B cell (primary cell): ENCODE measurements around the gene NKIRAS2. TPM values are rescaled to one million over a fixed set of nuclear protein-coding genes. Genes with fewer than 3 reads are reported as not detected.

Experiments used
- ATAC-seq: fragments of 200-7000 bp; cut with Tn5 transposase; one replicate; pipeline ENCODE4 v1.10.0; 2021; ENCODE audit warnings: low read depth, mild to moderate bottlenecking, moderate number of reproducible peaks, moderate library complexity
- CTCF ChIA-PET: fragments of 350-600 bp; sonication (Branson Sonifier 250); formaldehyde crosslinking; loops from one replicate; lab custom pipeline; 2021; ENCODE audit warnings: antibody characterized with exemption, inconsistent platforms; lab: Charles Lee
- POLR2A ChIA-PET: fragments of 350-600 bp; sonication (Branson Sonifier 250); formaldehyde crosslinking; loops from one replicate; lab custom pipeline; 2021; ENCODE audit warnings: antibody characterized with exemption; lab: Charles Lee
- DNase-seq: peaks from one replicate; pipeline ENCODE4 v3.0.0; 2013
- H2AFZ ChIP-seq: 2 replicates; pipeline ENCODE4 v1.6.1; 2012; ENCODE audit warnings: mild to moderate bottlenecking, low read depth, low read length; ENCODE audit not compliant: insufficient read depth, poor library complexity, severe bottlenecking
- H3K27ac ChIP-seq, 2 donors: 1 replicate in 1 of 2; 2 replicates in 1 of 2; pipeline ENCODE4 v1.5.1; 2012 to 2013; ENCODE audit warnings: low read length in 2 of 2, mild to moderate bottlenecking in 2 of 2, moderate library complexity in 1 of 2
- H3K27me3 ChIP-seq, 4 experiments: fragments of 200-600 bp in 1 of 4; sonication (generic) in 1 of 4; replicated peaks in 1 of 4; 1 replicate in 2 of 4; 2 replicates in 2 of 4; pipeline versions ENCODE4 v1.6.1 to v1.7.0; 2013 to 2016; ENCODE audit warnings: low read length in 3 of 4, mild to moderate bottlenecking in 2 of 4, mixed read lengths in 1 of 4, moderate library complexity in 1 of 4; ENCODE audit not compliant: insufficient read depth in 4 of 4, control insufficient read depth in 3 of 4; ENCODE audit errors: control extremely low read depth in 1 of 4
- H3K36me3 ChIP-seq, 2 experiments: replicated peaks in 1 of 2; 1 replicate in 1 of 2; 2 replicates in 1 of 2; pipeline versions ENCODE4 v1.6.1 to v1.7.1; 2013; ENCODE audit warnings: low read length in 1 of 2; ENCODE audit not compliant: insufficient read depth in 2 of 2, control insufficient read depth in 1 of 2; ENCODE audit errors: control extremely low read depth in 1 of 2, extremely low read depth in 1 of 2
- H3K4me1 ChIP-seq, 2 donors: fragments of 200-600 bp in 1 of 2; sonication (generic) in 1 of 2; 1 replicate in 1 of 2; 2 replicates in 1 of 2; pipeline versions ENCODE4 v1.5.1 to v1.6.1; 2013 to 2017; ENCODE audit warnings: low read length in 2 of 2; ENCODE audit not compliant: control insufficient read depth in 2 of 2, insufficient read depth in 2 of 2
- H3K4me2 ChIP-seq: replicated peaks from 2 replicates; pipeline ENCODE3; 2012; ENCODE audit warnings: mild to moderate bottlenecking, low read depth, low read length; ENCODE audit not compliant: poor library complexity, severe bottlenecking
- H3K4me3 ChIP-seq, 5 experiments: fragments of 200-600 bp in 1 of 5; sonication (generic) in 1 of 5; 1 replicate in 3 of 5; 2 replicates in 2 of 5; pipeline versions ENCODE4 v1.5.1 to v1.7.0; 2011 to 2016; ENCODE audit warnings: low read length in 4 of 5, mild to moderate bottlenecking in 4 of 5, low read depth in 2 of 5, control low read depth in 1 of 5, moderate library complexity in 1 of 5; ENCODE audit not compliant: insufficient read depth in 1 of 5; ENCODE audit errors: control extremely low read depth in 1 of 5, extremely low read depth in 1 of 5
- H3K79me2 ChIP-seq: fragments of 200-600 bp; sonication (generic); one replicate; pipeline ENCODE4 v1.6.0; 2016; ENCODE audit warnings: low read length; ENCODE audit not compliant: control insufficient read depth, insufficient read depth
- H3K9ac ChIP-seq: fragments of 200-600 bp; sonication (generic); 2 replicates; pipeline ENCODE4 v1.6.1; 2017; ENCODE audit warnings: mild to moderate bottlenecking, low read length, moderate library complexity
- H3K9me3 ChIP-seq, 3 donors: one replicate each; pipeline versions ENCODE4 v1.6.1 to v1.7.1; 2013; ENCODE audit warnings: low read length in 2 of 3; ENCODE audit not compliant: control insufficient read depth in 2 of 3, insufficient read depth in 1 of 3; ENCODE audit errors: control extremely low read depth in 1 of 3
- H4K20me1 ChIP-seq: 2 replicates; pipeline ENCODE4 v1.6.0; 2012; ENCODE audit warnings: mild to moderate bottlenecking, low read length; ENCODE audit not compliant: insufficient read depth, control insufficient read depth, poor library complexity, severe bottlenecking
- H3K27ac Mint-ChIP-seq: one replicate; pipeline ENCODE4 v1.8.0; 2021; ENCODE audit warnings: mixed read lengths
- H3K27me3 Mint-ChIP-seq: one replicate; pipeline ENCODE4 v1.8.0; 2021; ENCODE audit warnings: mixed read lengths
- H3K4me1 Mint-ChIP-seq: one replicate; pipeline ENCODE4 v1.8.0; 2021; ENCODE audit warnings: mixed read lengths
- H3K4me3 Mint-ChIP-seq: one replicate; pipeline ENCODE4 v1.8.0; 2021; ENCODE audit warnings: mixed read lengths
- H3K9me3 Mint-ChIP-seq: one replicate; pipeline ENCODE4 v1.8.0; 2022; ENCODE audit warnings: mixed read lengths; ENCODE audit not compliant: insufficient read depth
- CTCF ChIP-seq: fragments of 200-600 bp; IDR thresholded peaks from one replicate; pipeline ENCODE4 v1.8.0; 2022; ENCODE audit warnings: antibody characterized with exemption, mild to moderate bottlenecking
- EZH2 ChIP-seq: IDR thresholded peaks from 2 replicates; pipeline ENCODE4 v1.6.1; 2012; ENCODE audit warnings: borderline replicate concordance, low read depth, mild to moderate bottlenecking, moderate library complexity, low read length; ENCODE audit not compliant: insufficient read depth, poor library complexity, severe bottlenecking
- WGBS: methylation state at CpG from one replicate; pipeline ENCODE4 v1.1.5; 2013; ENCODE audit warnings: missing lambda C conversion rate; ENCODE audit not compliant: insufficient coverage; 5-methylcytosine and 5-hydroxymethylcytosine counted together
- intact Hi-C: fragments of 100-400 bp; cut with micrococcal nuclease; formaldehyde crosslinking; loops from one replicate; pipeline ENCODE4 v1.10.0; 2022
- polyA plus RNA-seq: library from polyadenylated mRNA; depleted of rRNA; stranded (reverse); fragments of >200 nt; gene quantifications from 2 replicates; pipeline ENCODE4 v1.2.3, GENCODE V29; 2012
- total RNA-seq, 2 donors: library from RNA; stranded (reverse); fragments of 120-200 nt in 1 of 2; gene quantifications; 1 replicate in 1 of 2; 2 replicates in 1 of 2; pipeline versions ENCODE4 v1.2.3 to v1.2.4, GENCODE V29; 2013 to 2022

The NKIRAS2 gene
- total and polyA plus RNA-seq, 2 donors (not counting 1 experiment from before 2014, with no cell fraction given): 22.0 to 29.2 TPM

DNA sequence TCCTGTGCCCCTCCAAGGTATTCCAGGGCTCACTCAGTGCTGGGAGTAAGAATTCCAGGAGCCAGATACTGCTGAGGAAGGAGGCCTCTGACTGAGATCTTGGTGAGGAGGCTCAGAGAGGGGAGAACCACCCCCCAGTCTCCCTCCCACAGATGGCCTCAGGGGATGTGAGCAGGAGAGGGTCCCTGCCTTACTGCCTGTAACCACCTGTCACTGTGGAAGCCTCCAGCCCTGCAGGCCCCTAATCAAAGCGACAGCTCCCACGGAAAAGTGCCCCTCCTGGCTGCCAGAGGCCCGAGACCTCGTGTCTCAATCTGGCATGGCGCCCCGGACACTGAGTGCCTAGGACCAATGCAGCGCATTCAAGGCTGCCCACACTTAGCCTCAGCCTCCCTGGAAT lies 38.2 kb downstream of the NKIRAS2 start:
- Mint-ChIP-seq H3K27me3 (peaks cover 9% of the 10 kb centered on the region), H3K4me3 (no peak overlapping the region), H3K27ac (no peak overlapping the region), H3K9me3 (no peaks in the 10 kb centered on the region), H3K4me1 (no peaks in the 10 kb centered on the region)
- Histone ChIP-seq H3K36me3 (no peaks in the 10 kb centered on the region), H3K79me2 (no peaks in the 10 kb centered on the region), H3K9me3 (peaks cover 0 to 19% (median 0%) of the 10 kb centered on the region in 3 donors), H3K27me3 (peaks cover 0 to 8% (median 0%) of the 10 kb centered on the region in 4 experiments), H3K4me3 (no peak overlapping the region), H3K9ac (no peak overlapping the region), H3K4me2 (no peak overlapping the region), H3K4me1 (no peaks in the 10 kb centered on the region), H3K27ac (no peak overlapping the region), H4K20me1 (no peaks in the 10 kb centered on the region), H2AFZ (no peak overlapping the region)
- no peak for DNase-seq
- TF ChIP-seq CTCF (no peak), EZH2 (no peak)
- ATAC-seq: no peak
- intact Hi-C loops: no loop called here
- ChIA-PET CTCF (interaction anchor here (1.2 to 1.5 kb wide), 2 partner anchors 10 to 61 kb away, joined by 3 to 5 read pairs; no protein-coding TSS in a partner anchor), POLR2A (no interaction called here)
- WGBS: 85% methylated on average over 7 of the region's 7 CpGs

DNA sequence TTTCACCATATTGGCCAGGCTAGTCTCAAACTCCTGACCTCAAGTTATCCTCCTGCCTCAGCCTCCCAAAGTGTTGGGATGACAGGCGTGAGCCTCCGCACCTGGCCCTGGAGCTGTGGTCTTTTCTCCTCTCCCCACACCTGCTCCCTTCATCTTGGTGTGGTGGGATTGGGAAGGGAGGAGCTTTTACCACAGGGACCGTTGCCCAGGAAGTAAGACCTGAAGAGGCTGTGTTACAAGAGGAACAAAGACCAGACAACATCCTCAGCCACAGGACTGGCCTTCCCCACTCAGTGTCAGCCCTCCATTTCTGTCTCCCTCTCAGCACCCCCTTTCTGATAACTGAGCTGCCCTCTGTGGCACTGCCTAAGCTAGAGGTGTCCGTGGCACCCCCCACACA lies 39.9 kb downstream of the NKIRAS2 start:
- Histone ChIP-seq H3K36me3 (no peaks in the 10 kb centered on the region), H3K9me3 (peaks cover 0 to 19% (median 0%) of the 10 kb centered on the region in 3 donors), H3K9ac (no peak overlapping the region), H3K27ac (no peak overlapping the region), H4K20me1 (no peaks in the 10 kb centered on the region), H2AFZ (no peak overlapping the region), H3K4me3 (no peak overlapping the region), H3K27me3 (peaks cover 0 to 4% (median 0%) of the 10 kb centered on the region in 4 experiments), H3K4me1 (peaks cover 11 to 12% of the 10 kb centered on the region in 2 donors), H3K79me2 (no peaks in the 10 kb centered on the region), H3K4me2 (no peak overlapping the region)
- no peaks in the 10 kb centered on the region for H3K27me3 Mint-ChIP-seq
- no peak overlapping the region for H3K27ac Mint-ChIP-seq
- no peaks in the 10 kb centered on the region for H3K9me3 Mint-ChIP-seq
- ChIA-PET POLR2A (interaction anchor here (0.6 kb wide), 1 partner anchor 32 kb away, joined by 7 read pairs; no protein-coding TSS in a partner anchor), CTCF (interaction anchor here (0.5 to 1.0 kb wide), 2 partner anchors 14 to 97 kb away, joined by 4 to 5 read pairs; no protein-coding TSS in a partner anchor)
- no peak overlapping the region for H3K4me3 Mint-ChIP-seq
- TF ChIP-seq EZH2: no peak
- no peak for TF ChIP-seq CTCF
- 84% methylated on average over 1 of the region's 4 CpGs for WGBS
- DNase-seq (no peak), ATAC-seq (no peak)
- H3K4me1 Mint-ChIP-seq: peaks cover 13% of the 10 kb centered on the region
- intact Hi-C loops: no loop called here
